Activated CD8-positive, alpha-beta memory T cell treated with anti-CD3 and anti-CD28 coated beads, Interleukin-2, amount 50 U/mL, for 24 hours (primary cell): ENCODE data around the gene PCDHA7.
"Not testable (repeated sequence)": the region's sequence is repeated elsewhere in the genome, so short reads cannot be mapped to it uniquely, and the experiment has no call there.

ENCODE experiments used
- DNase-seq: peaks from one replicate; pipeline ENCODE4 v3.0.0-alpha.2; 2020; ENCODE audit errors: extremely low read depth

The PCDHA7 gene

DNA sequence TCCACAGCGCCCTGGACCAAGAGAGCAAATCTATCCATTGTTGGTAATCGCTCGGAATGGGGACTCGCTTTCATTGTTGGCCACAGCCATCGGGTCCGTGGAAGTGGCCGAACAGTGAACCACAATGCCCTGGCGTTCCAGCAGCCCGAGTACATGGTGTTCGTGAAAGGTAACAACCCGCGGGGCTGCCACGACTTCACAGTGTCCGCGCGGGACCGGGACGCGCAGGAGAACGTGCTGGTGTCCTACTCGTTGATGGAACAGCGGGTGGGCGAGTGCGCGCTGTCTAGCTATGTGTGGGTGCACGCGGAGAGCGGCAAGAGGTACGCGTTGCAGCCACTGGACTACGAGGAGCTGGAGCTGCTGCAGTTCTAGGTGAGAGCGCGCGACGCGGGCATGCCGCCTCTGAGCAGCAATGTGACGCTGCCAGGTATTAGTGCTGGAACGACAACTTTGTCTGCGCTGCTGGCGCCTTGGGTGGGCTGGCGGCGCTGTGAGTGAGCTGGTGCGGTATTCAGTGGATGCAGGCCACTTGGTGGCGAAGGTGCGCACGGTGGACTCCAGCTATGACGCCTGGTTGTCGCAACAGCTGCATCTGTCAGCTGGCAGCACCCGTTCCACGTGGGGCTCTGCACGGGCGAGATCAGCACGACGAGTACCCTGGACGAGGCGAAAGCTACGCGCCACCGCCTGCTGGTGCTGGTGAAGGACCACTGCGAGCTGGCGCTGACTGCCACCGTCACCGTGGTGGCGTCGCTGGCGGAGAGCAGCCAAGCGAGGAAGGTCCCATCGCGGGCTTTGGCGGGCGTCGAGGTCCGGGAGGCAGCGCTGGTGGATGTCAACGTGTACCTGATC is 28.6 kb downstream of the PCDHA7 start:
- DNase-seq, result no peak

- no peak for DNase-seq
Observed at GRCh38 chr5:140868721-140869554, 34.9 kb downstream of the PCDHA7 start, which contains the start of gene PCDHA11. TSS of gene PCDHA11 (plus strand) at chr5:140868957. CDS start at chr5:140869104, 147 bp downstream.

GRCh38 chr5:140869555-140869886 is 35.5 kb downstream of the PCDHA7 start:
- DNase-seq, result no peak

DNA sequence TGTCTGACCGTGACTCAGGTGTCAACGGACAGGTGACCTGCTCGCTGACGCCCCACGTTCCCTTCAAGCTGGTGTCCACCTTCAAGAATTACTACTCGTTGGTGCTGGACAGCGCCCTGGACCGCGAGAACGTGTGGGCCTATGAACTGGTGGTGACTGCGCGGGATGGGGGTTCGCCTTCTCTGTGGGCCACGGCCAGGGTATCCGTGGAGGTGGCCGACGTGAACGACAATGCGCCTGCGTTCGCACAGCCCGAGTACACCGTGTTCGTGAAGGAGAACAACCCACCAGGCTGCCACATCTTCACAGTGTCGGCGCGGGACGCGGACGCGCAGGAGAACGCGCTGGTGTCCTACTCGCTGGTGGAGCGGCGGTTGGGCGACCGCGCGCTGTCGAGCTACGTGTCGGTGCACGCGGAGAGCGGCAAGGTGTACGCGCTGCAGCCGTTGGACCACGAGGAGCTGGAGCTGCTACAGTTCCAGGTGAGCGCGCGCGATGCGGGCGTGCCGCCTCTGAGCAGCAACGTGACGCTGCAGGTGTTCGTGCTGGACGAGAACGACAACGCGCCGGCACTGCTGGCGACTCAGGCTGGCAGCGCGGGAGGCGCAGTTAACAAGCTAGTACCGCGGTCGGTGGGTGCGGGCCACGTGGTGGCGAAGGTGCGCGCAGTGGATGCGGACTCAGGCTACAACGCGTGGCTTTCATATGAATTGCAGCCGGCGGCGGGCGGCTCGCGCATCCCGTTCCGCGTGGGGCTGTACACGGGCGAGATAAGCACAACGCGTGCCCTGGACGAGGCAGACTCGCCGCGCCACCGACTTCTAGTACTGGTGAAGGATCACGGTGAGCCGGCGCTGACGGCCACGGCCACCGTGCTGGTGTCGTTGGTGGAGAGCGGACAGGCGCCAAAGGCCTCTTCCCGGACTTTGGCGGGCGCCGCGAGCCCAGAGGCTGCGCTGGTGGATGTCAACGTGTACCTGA is 36.4 kb downstream of the PCDHA7 start:
- DNase-seq, result no peak

DNA sequence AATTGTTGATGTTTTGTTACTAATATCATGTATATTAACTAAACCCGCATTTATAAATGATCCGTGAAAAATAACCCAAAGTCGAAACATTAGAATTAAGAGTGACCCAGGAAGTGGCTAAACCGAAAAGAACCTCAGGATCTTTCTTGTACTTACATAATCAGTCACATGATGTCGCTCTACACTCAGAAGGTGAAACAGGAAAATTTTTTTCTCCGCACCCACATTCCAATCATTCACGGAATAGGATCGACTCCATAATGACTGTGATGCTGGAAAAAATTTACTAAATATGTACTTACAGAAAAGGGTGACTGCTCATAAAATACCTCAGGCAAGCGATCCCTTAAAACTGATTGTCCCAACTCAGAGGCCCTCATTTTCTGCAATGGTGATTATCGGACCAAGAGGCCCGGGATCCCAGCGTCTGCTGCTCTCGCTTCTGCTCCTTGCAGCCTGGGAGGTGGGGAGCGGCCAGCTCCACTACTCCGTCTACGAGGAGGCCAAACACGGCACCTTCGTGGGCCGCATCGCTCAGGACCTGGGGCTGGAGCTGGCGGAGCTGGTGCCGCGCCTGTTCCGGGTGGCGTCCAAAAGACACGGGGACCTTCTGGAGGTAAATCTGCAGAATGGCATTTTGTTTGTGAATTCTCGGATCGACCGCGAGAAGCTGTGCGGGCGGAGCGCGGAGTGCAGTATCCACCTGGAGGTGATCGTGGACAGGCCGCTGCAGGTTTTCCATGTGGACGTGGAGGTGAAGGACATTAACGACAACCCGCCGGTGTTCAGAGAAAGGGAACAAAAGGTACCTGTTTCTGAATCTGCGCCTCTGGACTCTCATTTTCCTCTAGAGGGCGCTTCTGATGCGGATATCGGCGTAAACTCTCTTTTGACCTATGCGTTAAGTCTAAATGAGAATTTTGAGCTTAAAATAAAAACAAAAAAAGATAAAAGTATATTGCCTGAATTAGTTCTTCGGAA is 41.3 kb downstream of the PCDHA7 start, which contains the start of gene PCDHA12:
Gene PCDHA12 (plus strand): TSS at position 224 of the 981 bp plus-strand sequence. CDS start 165 bp downstream, at position 389.
- DNase-seq, result no peak

- DNase-seq, result not testable (repeated sequence)
Observed at GRCh38 chr5:140876541-140877261, 42.6 kb downstream of the PCDHA7 start.

GRCh38 chr5:140877262-140877581 is 43.2 kb downstream of the PCDHA7 start:
- no peak for DNase-seq

DNA sequence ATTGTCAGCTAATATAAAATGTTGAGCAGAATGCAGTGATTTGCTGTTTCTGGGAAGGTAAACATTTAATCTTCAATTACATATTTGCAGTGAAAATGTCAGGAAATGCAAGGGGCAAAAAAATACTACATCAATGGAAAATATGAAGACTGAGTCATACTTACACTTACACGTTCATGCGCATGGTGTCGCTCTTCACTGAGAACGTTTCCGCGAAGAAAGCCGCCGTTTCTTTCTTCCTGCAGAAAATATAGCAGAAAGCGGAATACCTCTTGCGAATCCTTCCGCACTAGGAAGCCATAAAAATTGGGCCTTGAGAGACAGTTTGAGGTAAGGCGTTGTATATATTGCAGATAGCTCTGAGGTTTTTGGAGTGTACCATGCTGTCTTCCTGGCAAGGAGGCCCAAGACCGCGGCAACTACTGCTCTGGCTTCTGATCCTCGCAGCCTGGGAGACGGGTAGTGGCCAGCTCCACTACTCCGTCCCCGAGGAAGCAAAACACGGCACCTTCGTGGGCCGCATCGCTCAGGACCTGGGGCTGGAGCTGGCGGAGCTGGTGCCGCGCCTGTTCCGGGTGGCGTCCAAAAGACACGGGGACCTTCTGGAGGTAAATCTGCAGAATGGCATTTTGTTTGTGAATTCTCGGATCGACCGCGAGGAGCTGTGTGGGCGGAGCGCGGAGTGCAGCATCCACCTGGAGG is 48.0 kb downstream of the PCDHA7 start, which contains the start of gene PCDHA13:
Gene PCDHA13 (plus strand): TSS at position 236 of the 702 bp plus-strand sequence. CDS start 145 bp downstream, at position 381.
- no peak for DNase-seq

DNA sequence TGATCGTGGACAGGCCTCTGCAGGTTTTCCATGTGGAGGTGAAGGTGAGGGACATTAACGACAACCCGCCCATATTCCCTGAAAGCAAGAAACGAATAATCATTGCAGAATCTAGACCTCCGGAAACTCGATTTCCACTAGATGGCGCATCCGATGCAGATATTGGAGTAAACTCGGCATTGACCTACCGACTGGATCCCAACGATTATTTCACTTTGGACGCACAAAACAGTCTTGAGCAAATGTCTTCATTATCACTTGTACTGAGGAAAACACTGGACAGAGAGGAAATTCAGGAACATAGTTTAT is 48.5 kb downstream of the PCDHA7 start:
- no peak for DNase-seq

DNA sequence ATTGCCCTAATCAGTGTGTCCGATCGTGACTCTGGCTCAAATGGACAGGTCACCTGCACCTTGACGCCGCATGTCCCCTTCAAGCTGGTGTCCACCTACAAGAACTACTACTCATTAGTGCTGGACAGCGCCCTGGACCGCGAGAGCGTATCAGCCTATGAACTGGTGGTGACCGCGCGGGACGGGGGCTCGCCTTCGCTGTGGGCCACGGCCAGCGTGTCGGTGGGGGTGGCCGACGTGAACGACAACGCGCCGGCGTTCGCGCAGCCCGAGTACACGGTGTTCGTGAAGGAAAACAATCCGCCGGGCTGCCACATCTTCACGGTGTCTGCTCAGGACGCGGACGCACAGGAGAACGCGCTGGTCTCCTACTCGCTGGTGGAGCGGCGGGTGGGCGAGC is 49.3 kb downstream of the PCDHA7 start:
- DNase-seq, result no peak

GRCh38 chr5:140883927-140884697 is 50.0 kb downstream of the PCDHA7 start:
- no peak for DNase-seq
